ENCODE data around the gene ACP1.

DNA sequence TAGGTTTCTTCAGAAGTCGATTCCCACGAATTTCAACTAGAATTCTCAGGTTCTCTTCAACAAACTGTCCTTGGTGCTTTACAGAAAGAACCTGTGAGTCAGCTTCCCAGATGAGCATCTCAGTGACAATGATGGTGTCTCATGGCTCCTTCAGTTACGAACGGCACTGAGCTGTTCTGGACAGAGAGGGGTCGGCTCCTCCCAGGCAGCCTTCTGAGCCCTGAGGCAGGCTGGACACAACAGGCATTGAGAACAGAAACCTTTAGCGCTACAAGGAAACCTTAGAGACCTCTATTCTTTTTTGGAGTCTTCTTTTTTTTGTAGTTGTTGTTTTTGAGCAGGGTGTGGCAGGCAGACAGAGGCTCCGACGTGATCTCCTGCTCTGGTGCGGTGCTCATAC lies 58.3 kb downstream of the ACP1 start:
- no peak for TF ChIP-seq POLR2A (IDR thresholded peaks at IDR 0.05)
- TF ChIP-seq, protein P1, sequence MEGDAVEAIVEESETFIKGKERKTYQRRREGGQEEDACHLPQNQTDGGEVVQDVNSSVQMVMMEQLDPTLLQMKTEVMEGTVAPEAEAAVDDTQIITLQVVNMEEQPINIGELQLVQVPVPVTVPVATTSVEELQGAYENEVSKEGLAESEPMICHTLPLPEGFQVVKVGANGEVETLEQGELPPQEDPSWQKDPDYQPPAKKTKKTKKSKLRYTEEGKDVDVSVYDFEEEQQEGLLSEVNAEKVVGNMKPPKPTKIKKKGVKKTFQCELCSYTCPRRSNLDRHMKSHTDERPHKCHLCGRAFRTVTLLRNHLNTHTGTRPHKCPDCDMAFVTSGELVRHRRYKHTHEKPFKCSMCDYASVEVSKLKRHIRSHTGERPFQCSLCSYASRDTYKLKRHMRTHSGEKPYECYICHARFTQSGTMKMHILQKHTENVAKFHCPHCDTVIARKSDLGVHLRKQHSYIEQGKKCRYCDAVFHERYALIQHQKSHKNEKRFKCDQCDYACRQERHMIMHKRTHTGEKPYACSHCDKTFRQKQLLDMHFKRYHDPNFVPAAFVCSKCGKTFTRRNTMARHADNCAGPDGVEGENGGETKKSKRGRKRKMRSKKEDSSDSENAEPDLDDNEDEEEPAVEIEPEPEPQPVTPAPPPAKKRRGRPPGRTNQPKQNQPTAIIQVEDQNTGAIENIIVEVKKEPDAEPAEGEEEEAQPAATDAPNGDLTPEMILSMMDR (IDR thresholded peaks at IDR 0.05 in 8 of 11, conservative IDR thresholded peaks at IDR 0.05 in 3 of 11): no peak
